Measurements from ENCODE around the gene C2orf74.

DNA sequence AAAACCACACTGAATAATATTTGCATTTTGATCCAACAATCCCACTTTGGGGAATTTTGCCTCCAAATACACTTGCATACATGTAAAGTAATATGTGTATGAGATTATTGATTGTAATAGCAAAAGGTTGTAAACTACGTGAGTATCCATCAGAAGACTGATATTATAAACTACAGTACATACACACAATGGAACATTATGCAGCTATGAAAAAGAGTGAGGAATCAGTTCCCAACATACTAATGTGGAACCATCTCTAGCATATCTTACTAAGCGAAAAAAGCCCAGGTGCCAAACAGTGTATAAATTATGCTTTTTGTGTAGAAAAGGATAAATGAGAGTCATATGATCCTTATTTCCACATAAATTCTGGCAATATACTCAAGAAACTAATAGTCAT, 16.0 kb upstream of the C2orf74 start:
- TF ChIP-seq, protein P1, sequence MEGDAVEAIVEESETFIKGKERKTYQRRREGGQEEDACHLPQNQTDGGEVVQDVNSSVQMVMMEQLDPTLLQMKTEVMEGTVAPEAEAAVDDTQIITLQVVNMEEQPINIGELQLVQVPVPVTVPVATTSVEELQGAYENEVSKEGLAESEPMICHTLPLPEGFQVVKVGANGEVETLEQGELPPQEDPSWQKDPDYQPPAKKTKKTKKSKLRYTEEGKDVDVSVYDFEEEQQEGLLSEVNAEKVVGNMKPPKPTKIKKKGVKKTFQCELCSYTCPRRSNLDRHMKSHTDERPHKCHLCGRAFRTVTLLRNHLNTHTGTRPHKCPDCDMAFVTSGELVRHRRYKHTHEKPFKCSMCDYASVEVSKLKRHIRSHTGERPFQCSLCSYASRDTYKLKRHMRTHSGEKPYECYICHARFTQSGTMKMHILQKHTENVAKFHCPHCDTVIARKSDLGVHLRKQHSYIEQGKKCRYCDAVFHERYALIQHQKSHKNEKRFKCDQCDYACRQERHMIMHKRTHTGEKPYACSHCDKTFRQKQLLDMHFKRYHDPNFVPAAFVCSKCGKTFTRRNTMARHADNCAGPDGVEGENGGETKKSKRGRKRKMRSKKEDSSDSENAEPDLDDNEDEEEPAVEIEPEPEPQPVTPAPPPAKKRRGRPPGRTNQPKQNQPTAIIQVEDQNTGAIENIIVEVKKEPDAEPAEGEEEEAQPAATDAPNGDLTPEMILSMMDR (conservative IDR thresholded peaks at IDR 0.05 in 1 of 2, IDR thresholded peaks at IDR 0.05 in 1 of 2; ENCODE audit: extremely low read depth in 1 of 2, insufficient read depth in 1 of 2, low read depth in 1 of 2, low read length in 2 of 2) = no peak
- no peak for TF ChIP-seq EZH2 (IDR thresholded peaks at IDR 0.05; ENCODE audit: borderline replicate concordance, low read length)

Data from mammary epithelial cell (primary cell).